Liver (tissue), 3 donors: ENCODE data around the gene ZNRF3.

Experiments
- RAD21 ChIP-seq, 2 donors: IDR thresholded peaks; 2 replicates each; pipeline ENCODE4 v1.6.1; 2016; ENCODE audit warnings: antibody characterized with exemption in 2 of 2, mild to moderate bottlenecking in 2 of 2
- SP1 ChIP-seq: IDR thresholded peaks from 2 replicates; pipeline ENCODE4 v1.6.1; 2018; ENCODE audit warnings: antibody characterized with exemption, mild to moderate bottlenecking
- TAF1 ChIP-seq: conservative IDR thresholded peaks from 2 replicates; pipeline ENCODE4 v1.6.1; 2016; ENCODE audit warnings: antibody characterized with exemption, mild to moderate bottlenecking
- YY1 ChIP-seq: IDR thresholded peaks from 2 replicates; pipeline ENCODE4 v1.6.1; 2016; ENCODE audit warnings: antibody characterized with exemption, mild to moderate bottlenecking
- TF ChIP-seq, protein P1 (sequence below): fragments of 150-350 bp; IDR thresholded peaks from 2 replicates; pipeline ENCODE4 v1.5.1; 2017; ENCODE audit warnings: improper control_type of control experiment, low read depth, low read length; ENCODE audit not compliant: missing input control
- TF ChIP-seq, protein P2 (sequence below): IDR thresholded peaks from 2 replicates; pipeline ENCODE4 v1.6.1; 2016; ENCODE audit warnings: antibody characterized with exemption, mild to moderate bottlenecking
- TF ChIP-seq, protein P3 (sequence below): IDR thresholded peaks from 2 replicates; pipeline ENCODE4 v1.6.1; 2016; ENCODE audit warnings: antibody characterized with exemption
- donor health status: healthy.
- donor health status: healthy.

DNA sequence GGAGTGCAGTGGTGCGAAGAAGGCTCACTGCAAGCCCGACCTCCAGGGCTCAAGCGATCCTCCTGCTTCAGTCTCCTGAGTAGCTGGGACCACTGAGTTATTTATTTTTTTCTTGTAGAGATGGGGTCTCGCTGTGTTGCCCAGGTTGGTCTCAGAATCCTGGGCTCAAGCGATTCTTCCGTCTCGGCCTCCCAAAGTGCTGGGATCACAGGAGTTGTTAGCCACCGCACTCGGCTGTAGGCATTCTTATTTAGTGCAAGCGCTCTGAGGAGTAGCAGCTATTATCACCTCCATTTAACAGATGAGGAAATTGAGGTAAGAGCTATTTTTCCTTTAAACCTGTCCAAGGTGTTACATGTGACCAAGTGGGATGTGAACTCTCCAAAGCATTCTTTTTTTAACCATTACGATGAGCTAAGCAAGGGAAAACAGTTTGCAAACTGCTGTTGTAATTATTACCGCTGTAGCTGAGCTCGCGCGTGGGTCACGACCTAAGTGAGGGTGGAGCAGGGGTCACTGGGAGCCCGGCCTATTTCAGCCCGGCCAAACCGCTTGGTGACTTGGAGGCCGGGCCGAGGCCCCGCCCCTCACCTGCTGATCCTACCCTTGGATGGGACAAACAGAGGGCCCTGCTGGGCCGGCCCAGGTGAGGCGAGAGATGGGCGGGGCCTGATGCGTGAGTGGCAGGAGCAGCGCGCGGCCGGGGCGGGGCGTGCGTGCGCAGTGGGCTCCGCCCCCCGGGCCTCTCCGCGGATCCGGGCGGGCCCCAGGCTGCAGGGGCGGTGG is 189.0 kb downstream of the ZNRF3 start:
- TF ChIP-seq, protein P1, sequence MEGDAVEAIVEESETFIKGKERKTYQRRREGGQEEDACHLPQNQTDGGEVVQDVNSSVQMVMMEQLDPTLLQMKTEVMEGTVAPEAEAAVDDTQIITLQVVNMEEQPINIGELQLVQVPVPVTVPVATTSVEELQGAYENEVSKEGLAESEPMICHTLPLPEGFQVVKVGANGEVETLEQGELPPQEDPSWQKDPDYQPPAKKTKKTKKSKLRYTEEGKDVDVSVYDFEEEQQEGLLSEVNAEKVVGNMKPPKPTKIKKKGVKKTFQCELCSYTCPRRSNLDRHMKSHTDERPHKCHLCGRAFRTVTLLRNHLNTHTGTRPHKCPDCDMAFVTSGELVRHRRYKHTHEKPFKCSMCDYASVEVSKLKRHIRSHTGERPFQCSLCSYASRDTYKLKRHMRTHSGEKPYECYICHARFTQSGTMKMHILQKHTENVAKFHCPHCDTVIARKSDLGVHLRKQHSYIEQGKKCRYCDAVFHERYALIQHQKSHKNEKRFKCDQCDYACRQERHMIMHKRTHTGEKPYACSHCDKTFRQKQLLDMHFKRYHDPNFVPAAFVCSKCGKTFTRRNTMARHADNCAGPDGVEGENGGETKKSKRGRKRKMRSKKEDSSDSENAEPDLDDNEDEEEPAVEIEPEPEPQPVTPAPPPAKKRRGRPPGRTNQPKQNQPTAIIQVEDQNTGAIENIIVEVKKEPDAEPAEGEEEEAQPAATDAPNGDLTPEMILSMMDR = no peak
- TF ChIP-seq YY1 = peak; percentile 51
- peak; percentile 38 to 47 for TF ChIP-seq RAD21 (IDR thresholded peaks at IDR 0.05)
- TF ChIP-seq, protein P2, sequence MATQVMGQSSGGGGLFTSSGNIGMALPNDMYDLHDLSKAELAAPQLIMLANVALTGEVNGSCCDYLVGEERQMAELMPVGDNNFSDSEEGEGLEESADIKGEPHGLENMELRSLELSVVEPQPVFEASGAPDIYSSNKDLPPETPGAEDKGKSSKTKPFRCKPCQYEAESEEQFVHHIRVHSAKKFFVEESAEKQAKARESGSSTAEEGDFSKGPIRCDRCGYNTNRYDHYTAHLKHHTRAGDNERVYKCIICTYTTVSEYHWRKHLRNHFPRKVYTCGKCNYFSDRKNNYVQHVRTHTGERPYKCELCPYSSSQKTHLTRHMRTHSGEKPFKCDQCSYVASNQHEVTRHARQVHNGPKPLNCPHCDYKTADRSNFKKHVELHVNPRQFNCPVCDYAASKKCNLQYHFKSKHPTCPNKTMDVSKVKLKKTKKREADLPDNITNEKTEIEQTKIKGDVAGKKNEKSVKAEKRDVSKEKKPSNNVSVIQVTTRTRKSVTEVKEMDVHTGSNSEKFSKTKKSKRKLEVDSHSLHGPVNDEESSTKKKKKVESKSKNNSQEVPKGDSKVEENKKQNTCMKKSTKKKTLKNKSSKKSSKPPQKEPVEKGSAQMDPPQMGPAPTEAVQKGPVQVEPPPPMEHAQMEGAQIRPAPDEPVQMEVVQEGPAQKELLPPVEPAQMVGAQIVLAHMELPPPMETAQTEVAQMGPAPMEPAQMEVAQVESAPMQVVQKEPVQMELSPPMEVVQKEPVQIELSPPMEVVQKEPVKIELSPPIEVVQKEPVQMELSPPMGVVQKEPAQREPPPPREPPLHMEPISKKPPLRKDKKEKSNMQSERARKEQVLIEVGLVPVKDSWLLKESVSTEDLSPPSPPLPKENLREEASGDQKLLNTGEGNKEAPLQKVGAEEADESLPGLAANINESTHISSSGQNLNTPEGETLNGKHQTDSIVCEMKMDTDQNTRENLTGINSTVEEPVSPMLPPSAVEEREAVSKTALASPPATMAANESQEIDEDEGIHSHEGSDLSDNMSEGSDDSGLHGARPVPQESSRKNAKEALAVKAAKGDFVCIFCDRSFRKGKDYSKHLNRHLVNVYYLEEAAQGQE = peak; percentile 50
- TF ChIP-seq, protein P3, sequence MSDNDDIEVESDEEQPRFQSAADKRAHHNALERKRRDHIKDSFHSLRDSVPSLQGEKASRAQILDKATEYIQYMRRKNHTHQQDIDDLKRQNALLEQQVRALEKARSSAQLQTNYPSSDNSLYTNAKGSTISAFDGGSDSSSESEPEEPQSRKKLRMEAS = peak; percentile 44
- TF ChIP-seq SP1 = peak; percentile 87
- no peak for TF ChIP-seq TAF1
